Pancreas (tissue), 10 donors: ENCODE data around the gene DEPDC5. TPM values are rescaled to one million over a fixed set of nuclear protein-coding genes. Genes with fewer than 3 reads are reported as not detected.

ENCODE experiments used
- ATAC-seq, 4 donors: fragments of 200-7000 bp; cut with Tn5 transposase; one replicate each; pipeline versions ENCODE4 v1.8.0 to v1.9.1; 2020; ENCODE audit warnings: mild to moderate bottlenecking in 4 of 4, moderate library complexity in 4 of 4
- DNase-seq, 6 donors: peaks; one replicate each; pipeline ENCODE4 v3.0.0-alpha.2; 2020
- FAIRE-seq: peaks from 2 replicates; lab custom pipeline; 2012; peaks lifted over from hg19 to GRCh38; lab: Jason Lieb, UNC
- H3K27ac ChIP-seq, 4 donors: fragments of 200-600 bp; sonication (generic); 1 replicate in 3 of 4; 2 replicates in 1 of 4; pipeline versions ENCODE4 v1.5.0 to v1.8.0; 2020
- H3K27me3 ChIP-seq, 4 donors: fragments of 200-600 bp; one replicate each; pipeline ENCODE4 v1.8.0; 2021
- H3K36me3 ChIP-seq, 3 donors: fragments of 200-600 bp; sonication (generic) in 1 of 3; one replicate each; pipeline versions ENCODE4 v1.5.0 to v1.8.0; 2020 to 2021
- H3K4me1 ChIP-seq, 3 donors: fragments of 200-600 bp; one replicate each; pipeline ENCODE4 v1.8.0; 2021
- H3K4me3 ChIP-seq, 4 donors: fragments of 200-600 bp; sonication (generic) in 2 of 4; one replicate each; pipeline versions ENCODE4 v1.5.0 to v1.8.0; 2020 to 2021
- H3K9me3 ChIP-seq, 4 donors: fragments of 200-600 bp; one replicate each; pipeline ENCODE4 v1.8.0; 2021
- WGBS, 2 donors: extraction: QIAGEN DNeasy Blood & Tissue Kit; methylation state at CpG; one replicate each; pipeline ENCODE4 v1.1.7; 2013; 5-methylcytosine and 5-hydroxymethylcytosine counted together
- intact Hi-C, 3 donors: fragments of 100-400 bp; cut with DNase I; formaldehyde crosslinking; loops; one replicate each; pipeline versions ENCODE4 v1.11.1 to v1.14.2; 2022
- polyA plus RNA-seq, 2 donors: library from polyadenylated mRNA; stranded (reverse); fragments of 200-250 nt; gene quantifications; one replicate each; pipeline ENCODE4 v1.2.3, GENCODE V29; 2013
- total RNA-seq, 6 donors: library from RNA; stranded (reverse); fragmentation: NEBNext Ultra II Directional in 4 of 6; extraction: Animal tissue kit (Norgen Biotek cat#: 25700) in 4 of 6; gene quantifications; one replicate each; pipeline versions ENCODE4 v1.2.1 to v1.2.4, GENCODE V29; 2021 to 2023
- TF ChIP-seq, protein P1 (sequence below), 4 donors: fragments of 200-600 bp; sonication (generic) in 3 of 4; IDR thresholded peaks; one replicate each; pipeline versions ENCODE4 v1.5.0 to v1.8.0; 2021; ENCODE audit warnings: antibody characterized with exemption in 4 of 4
- donor health status: healthy with polysubstance abuse.
- donor health status: DM: no; HTN: no; CAD: no; lungs with moderate emphysema.
- donor health status: DM: no; HTN: no; CAD: no.
- donor health status: control.
- donor health status: control.
- donor health status: Bipolar disorder and iron deficiency.
- donor health status: DM: yes; HTN: yes; CAD: no.
- donor health status: DM: no; HTN: no; CAD: no.
- donor health status: DM: no; HTN: no; CAD: no.
- donor health status: DM: yes; HTN: yes; CAD: no.

The DEPDC5 gene
- total and polyA plus RNA-seq, 8 donors, result 5.9 to 17.2 (median 9.0) TPM

DNA sequence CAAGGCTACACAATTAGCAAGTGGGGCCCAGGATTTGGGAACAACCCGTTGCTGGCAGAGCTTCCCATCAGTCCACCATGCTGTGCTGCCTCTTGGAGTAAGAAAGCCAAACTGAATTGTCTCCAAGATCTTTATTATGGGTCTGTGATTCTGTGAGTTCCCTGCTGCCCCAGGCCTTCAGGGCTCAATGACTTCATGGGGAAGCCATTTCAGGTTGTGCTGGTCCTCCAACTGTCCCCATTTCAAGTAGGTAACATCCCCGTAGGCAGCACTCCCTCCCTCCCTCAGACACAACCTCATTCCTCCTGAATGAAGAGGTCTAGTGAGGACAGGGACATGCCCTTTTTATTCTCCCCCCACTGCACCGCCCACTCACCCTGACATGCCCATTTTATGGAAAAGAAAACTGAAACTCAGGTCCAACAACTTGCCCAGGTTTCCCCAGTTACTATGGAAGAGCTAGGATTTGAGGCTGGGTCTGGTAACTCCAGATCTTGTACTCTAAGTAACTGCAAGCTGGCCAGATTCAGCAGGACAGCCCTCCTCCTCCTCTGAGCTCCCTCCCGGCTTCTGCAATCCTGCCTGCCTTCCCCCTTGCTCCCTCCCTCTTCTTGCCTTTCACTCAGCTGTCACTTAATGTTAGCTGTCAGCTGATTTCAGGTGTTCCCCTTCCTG is 182.3 kb downstream of the DEPDC5 start:
- Histone ChIP-seq H3K4me1 (no peaks in the 10 kb centered on the region), H3K36me3 (no peaks in the 10 kb centered on the region), H3K27me3 (no peaks in the 10 kb centered on the region), H3K9me3 (no peaks in the 10 kb centered on the region), H3K27ac (no peak overlapping the region), H3K4me3 (no peak overlapping the region)
- intact Hi-C loops, result no loop called here
- FAIRE-seq, result no peak
- WGBS, 2 donors, result 77 to 83% methylated on average over 4 of the region's 4 CpGs
- TF ChIP-seq, protein P1, sequence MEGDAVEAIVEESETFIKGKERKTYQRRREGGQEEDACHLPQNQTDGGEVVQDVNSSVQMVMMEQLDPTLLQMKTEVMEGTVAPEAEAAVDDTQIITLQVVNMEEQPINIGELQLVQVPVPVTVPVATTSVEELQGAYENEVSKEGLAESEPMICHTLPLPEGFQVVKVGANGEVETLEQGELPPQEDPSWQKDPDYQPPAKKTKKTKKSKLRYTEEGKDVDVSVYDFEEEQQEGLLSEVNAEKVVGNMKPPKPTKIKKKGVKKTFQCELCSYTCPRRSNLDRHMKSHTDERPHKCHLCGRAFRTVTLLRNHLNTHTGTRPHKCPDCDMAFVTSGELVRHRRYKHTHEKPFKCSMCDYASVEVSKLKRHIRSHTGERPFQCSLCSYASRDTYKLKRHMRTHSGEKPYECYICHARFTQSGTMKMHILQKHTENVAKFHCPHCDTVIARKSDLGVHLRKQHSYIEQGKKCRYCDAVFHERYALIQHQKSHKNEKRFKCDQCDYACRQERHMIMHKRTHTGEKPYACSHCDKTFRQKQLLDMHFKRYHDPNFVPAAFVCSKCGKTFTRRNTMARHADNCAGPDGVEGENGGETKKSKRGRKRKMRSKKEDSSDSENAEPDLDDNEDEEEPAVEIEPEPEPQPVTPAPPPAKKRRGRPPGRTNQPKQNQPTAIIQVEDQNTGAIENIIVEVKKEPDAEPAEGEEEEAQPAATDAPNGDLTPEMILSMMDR (IDR thresholded peaks at IDR 0.05), result no peak
- DNase-seq, result no peak
- no peak for ATAC-seq

DNA sequence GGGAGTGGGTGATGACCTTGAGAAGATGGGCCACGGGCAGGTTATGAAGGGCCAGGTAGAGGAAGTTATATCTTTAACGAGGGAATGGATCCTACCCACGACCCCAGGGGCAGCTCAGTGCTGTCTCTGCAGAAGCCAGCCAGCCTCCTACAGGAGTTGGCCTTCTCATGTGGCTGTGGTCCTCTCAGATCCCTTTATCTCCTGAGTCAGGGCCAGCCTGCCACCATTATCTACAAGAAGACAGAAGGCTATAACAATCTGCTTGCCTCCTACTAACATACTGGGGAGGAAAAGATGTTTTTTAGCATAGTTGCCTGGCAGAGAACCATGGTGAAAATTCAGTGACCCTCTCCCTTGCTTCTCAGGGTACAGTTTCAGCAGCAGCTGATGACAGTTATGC is 183.5 kb downstream of the DEPDC5 start:
- TF ChIP-seq, protein P1 (IDR thresholded peaks at IDR 0.05), result no peak
- intact Hi-C loops, result no loop called here
- Histone ChIP-seq H3K4me3 (no peak overlapping the region), H3K4me1 (no peaks in the 10 kb centered on the region), H3K36me3 (no peaks in the 10 kb centered on the region), H3K27me3 (no peaks in the 10 kb centered on the region), H3K27ac (no peak overlapping the region), H3K9me3 (no peaks in the 10 kb centered on the region)
- WGBS, 2 donors, result 51 to 52% methylated on average over 3 of the region's 3 CpGs
- DNase-seq (no peak), FAIRE-seq (no peak), ATAC-seq (no peak)

DNA sequence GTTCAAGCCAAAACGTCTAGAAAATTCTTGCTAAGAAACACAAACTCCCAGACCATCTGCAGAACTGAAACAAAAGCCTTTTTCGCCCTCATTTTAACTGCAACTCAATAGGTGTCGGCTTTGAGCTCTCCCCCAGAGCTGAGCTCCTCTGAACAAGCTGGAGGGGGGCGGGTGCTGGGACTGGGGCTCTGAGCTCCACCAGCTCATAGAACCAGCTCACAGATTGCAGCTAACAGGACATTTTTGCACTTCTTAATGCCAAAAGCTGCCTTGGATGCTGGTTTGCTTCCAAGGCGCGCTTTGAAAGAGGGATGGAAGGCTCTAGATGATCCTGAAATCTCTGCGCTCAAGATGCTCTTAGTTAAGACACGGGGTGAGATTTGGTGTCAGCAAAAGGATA is 184.5 kb downstream of the DEPDC5 start:
- no peak overlapping the region for H3K4me3 ChIP-seq
- WGBS, 2 donors, result 74 to 87% methylated on average over 8 of the region's 8 CpGs
- no peak for FAIRE-seq
- H3K9me3 ChIP-seq, result no peaks in the 10 kb centered on the region
- no peaks in the 10 kb centered on the region for H3K4me1 ChIP-seq
- DNase-seq, result no peak
- ATAC-seq, result no peak
- H3K36me3 ChIP-seq, result no peaks in the 10 kb centered on the region
- intact Hi-C loops, result no loop called here
- H3K27ac ChIP-seq, result no peak overlapping the region
- no peaks in the 10 kb centered on the region for H3K27me3 ChIP-seq
- TF ChIP-seq, protein P1 (IDR thresholded peaks at IDR 0.05), result no peak

- Histone ChIP-seq H3K4me3 (no peak overlapping the region), H3K4me1 (no peaks in the 10 kb centered on the region), H3K27me3 (no peaks in the 10 kb centered on the region), H3K36me3 (no peaks in the 10 kb centered on the region), H3K9me3 (no peaks in the 10 kb centered on the region), H3K27ac (no peak overlapping the region)
- TF ChIP-seq, protein P1 (IDR thresholded peaks at IDR 0.05), result no peak
- FAIRE-seq (no peak), ATAC-seq (no peak), DNase-seq (no peak)
- 56 to 61% methylated on average over 9 of the region's 9 CpGs for WGBS, 2 donors
- intact Hi-C loops, result no loop called here
These were observed 186.7 kb downstream of the DEPDC5 start for GRCh38 chr22:31940506-31940905.

DNA sequence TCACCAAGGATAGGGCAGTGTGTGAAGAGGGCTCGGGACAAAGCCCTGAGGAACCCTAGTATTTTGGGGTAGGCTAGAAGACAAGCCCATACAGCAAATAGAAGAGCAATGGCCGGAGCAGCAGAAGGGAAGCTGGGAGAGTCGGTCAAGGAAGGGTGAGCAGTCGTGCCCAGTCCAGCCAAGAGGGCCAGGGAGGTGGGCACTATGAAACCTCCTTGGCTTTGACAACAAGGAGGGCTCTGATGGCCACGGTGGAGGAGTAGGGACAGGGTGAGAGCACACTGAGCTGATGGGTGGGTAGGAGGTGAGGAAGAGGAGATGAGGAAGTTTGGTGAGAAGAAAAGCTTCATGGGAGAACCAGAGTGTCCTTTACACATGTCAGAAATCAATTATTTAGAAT is 188.3 kb downstream of the DEPDC5 start:
- 82 to 87% methylated on average over 5 of the region's 5 CpGs for WGBS, 2 donors
- ATAC-seq (no peak), DNase-seq (no peak), FAIRE-seq (no peak)
- intact Hi-C loops, result no loop called here
- peaks cover 1 to 10% (median 10%) of the 10 kb centered on the region in 3 donors for H3K4me1 ChIP-seq
- H3K9me3 ChIP-seq, result no peaks in the 10 kb centered on the region
- no peak overlapping the region for H3K27ac ChIP-seq
- H3K27me3 ChIP-seq, result no peaks in the 10 kb centered on the region
- no peak overlapping the region for H3K4me3 ChIP-seq
- H3K36me3 ChIP-seq, result no peaks in the 10 kb centered on the region
- TF ChIP-seq, protein P1 (IDR thresholded peaks at IDR 0.05), result no peak
